ENCODE data around the gene PROK2.

- TF ChIP-seq CTCF (IDR thresholded peaks at IDR 0.05) = no peak
- no peak for TF ChIP-seq POLR2A (IDR thresholded peaks at IDR 0.05)
Observed at GRCh38 chr3:71805691-71806090, 20.7 kb upstream of the PROK2 start.
